WTC11 (cell line): Measurements from ENCODE around the gene RARA.

Experiments used
- ATF3 ChIP-seq: sonication (generic); formaldehyde crosslinking; conservative IDR thresholded peaks from 2 replicates; pipeline ENCODE4 v1.8.1; 2022; ENCODE audit warnings: mild to moderate bottlenecking, missing genetic modification reagents
- CREM ChIP-seq: sonication (generic); formaldehyde crosslinking; IDR thresholded peaks from 2 replicates; pipeline ENCODE4 v1.8.1; 2022; ENCODE audit warnings: mild to moderate bottlenecking, missing genetic modification reagents, moderate library complexity
- USF2 ChIP-seq: sonication (generic); formaldehyde crosslinking; IDR thresholded peaks from 2 replicates; pipeline ENCODE4 v1.8.1; 2023; ENCODE audit warnings: mild to moderate bottlenecking, missing genetic modification reagents, moderate library complexity
- TF ChIP-seq, protein P1 (sequence below): sonication (generic); formaldehyde crosslinking; IDR thresholded peaks from 2 replicates; pipeline ENCODE4 v1.8.0; 2023; ENCODE audit warnings: mild to moderate bottlenecking, missing genetic modification reagents
- TF ChIP-seq, protein P2 (sequence below): fragments of 200-600 bp; IDR thresholded peaks from 2 replicates; pipeline ENCODE4 v1.8.0; 2022; ENCODE audit warnings: antibody characterized with exemption
- TF ChIP-seq, protein P3 (sequence below): sonication (generic); formaldehyde crosslinking; IDR thresholded peaks from 2 replicates; pipeline ENCODE4 v1.8.1; 2023; ENCODE audit warnings: mild to moderate bottlenecking, moderate library complexity, missing genetic modification reagents
- TF ChIP-seq, protein P4 (sequence below): sonication (generic); formaldehyde crosslinking; IDR thresholded peaks from 2 replicates; pipeline ENCODE4 v1.8.0; 2022; ENCODE audit warnings: mild to moderate bottlenecking, missing genetic modification reagents

GRCh38 chr17:40340880-40341807 is 32.2 kb downstream of the RARA start:
- no peak for TF ChIP-seq ATF3 (CRISPR knock-in tag)
- TF ChIP-seq, protein P1, sequence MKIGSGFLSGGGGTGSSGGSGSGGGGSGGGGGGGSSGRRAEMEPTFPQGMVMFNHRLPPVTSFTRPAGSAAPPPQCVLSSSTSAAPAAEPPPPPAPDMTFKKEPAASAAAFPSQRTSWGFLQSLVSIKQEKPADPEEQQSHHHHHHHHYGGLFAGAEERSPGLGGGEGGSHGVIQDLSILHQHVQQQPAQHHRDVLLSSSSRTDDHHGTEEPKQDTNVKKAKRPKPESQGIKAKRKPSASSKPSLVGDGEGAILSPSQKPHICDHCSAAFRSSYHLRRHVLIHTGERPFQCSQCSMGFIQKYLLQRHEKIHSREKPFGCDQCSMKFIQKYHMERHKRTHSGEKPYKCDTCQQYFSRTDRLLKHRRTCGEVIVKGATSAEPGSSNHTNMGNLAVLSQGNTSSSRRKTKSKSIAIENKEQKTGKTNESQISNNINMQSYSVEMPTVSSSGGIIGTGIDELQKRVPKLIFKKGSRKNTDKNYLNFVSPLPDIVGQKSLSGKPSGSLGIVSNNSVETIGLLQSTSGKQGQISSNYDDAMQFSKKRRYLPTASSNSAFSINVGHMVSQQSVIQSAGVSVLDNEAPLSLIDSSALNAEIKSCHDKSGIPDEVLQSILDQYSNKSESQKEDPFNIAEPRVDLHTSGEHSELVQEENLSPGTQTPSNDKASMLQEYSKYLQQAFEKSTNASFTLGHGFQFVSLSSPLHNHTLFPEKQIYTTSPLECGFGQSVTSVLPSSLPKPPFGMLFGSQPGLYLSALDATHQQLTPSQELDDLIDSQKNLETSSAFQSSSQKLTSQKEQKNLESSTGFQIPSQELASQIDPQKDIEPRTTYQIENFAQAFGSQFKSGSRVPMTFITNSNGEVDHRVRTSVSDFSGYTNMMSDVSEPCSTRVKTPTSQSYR: no peak
- TF ChIP-seq, protein P2, sequence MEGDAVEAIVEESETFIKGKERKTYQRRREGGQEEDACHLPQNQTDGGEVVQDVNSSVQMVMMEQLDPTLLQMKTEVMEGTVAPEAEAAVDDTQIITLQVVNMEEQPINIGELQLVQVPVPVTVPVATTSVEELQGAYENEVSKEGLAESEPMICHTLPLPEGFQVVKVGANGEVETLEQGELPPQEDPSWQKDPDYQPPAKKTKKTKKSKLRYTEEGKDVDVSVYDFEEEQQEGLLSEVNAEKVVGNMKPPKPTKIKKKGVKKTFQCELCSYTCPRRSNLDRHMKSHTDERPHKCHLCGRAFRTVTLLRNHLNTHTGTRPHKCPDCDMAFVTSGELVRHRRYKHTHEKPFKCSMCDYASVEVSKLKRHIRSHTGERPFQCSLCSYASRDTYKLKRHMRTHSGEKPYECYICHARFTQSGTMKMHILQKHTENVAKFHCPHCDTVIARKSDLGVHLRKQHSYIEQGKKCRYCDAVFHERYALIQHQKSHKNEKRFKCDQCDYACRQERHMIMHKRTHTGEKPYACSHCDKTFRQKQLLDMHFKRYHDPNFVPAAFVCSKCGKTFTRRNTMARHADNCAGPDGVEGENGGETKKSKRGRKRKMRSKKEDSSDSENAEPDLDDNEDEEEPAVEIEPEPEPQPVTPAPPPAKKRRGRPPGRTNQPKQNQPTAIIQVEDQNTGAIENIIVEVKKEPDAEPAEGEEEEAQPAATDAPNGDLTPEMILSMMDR: no peak
- no peak; the same call in 1 of the 2 replicates for TF ChIP-seq USF2 (CRISPR knock-in tag)
- TF ChIP-seq, protein P3, sequence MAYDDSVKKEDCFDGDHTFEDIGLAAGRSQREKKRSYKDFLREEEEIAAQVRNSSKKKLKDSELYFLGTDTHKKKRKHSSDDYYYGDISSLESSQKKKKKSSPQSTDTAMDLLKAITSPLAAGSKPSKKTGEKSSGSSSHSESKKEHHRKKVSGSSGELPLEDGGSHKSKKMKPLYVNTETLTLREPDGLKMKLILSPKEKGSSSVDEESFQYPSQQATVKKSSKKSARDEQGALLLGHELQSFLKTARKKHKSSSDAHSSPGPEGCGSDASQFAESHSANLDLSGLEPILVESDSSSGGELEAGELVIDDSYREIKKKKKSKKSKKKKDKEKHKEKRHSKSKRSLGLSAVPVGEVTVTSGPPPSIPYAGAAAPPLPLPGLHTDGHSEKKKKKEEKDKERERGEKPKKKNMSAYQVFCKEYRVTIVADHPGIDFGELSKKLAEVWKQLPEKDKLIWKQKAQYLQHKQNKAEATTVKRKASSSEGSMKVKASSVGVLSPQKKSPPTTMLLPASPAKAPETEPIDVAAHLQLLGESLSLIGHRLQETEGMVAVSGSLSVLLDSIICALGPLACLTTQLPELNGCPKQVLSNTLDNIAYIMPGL (CRISPR knock-in tag): no peak; the same call in 1 of the 2 replicates
- TF ChIP-seq, protein P4, sequence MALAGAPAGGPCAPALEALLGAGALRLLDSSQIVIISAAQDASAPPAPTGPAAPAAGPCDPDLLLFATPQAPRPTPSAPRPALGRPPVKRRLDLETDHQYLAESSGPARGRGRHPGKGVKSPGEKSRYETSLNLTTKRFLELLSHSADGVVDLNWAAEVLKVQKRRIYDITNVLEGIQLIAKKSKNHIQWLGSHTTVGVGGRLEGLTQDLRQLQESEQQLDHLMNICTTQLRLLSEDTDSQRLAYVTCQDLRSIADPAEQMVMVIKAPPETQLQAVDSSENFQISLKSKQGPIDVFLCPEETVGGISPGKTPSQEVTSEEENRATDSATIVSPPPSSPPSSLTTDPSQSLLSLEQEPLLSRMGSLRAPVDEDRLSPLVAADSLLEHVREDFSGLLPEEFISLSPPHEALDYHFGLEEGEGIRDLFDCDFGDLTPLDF (CRISPR knock-in tag): no peak
- TF ChIP-seq CREM (CRISPR knock-in tag): 0 out of 2 replicates have a peak, but pooled peaks have one; percentile 59
